ENCODE results near the gene BORCS6. TPM values are rescaled to one million over a fixed set of nuclear protein-coding genes. Genes with fewer than 3 reads are reported as not detected.

BORCS6 gene
- total and polyA plus RNA-seq, 9 of the 15 experiments (the other 6 are each of a cell fraction or from before 2014, with no cell fraction given), result 0.01 to 7.4 (median 2.3) TPM

DNA sequence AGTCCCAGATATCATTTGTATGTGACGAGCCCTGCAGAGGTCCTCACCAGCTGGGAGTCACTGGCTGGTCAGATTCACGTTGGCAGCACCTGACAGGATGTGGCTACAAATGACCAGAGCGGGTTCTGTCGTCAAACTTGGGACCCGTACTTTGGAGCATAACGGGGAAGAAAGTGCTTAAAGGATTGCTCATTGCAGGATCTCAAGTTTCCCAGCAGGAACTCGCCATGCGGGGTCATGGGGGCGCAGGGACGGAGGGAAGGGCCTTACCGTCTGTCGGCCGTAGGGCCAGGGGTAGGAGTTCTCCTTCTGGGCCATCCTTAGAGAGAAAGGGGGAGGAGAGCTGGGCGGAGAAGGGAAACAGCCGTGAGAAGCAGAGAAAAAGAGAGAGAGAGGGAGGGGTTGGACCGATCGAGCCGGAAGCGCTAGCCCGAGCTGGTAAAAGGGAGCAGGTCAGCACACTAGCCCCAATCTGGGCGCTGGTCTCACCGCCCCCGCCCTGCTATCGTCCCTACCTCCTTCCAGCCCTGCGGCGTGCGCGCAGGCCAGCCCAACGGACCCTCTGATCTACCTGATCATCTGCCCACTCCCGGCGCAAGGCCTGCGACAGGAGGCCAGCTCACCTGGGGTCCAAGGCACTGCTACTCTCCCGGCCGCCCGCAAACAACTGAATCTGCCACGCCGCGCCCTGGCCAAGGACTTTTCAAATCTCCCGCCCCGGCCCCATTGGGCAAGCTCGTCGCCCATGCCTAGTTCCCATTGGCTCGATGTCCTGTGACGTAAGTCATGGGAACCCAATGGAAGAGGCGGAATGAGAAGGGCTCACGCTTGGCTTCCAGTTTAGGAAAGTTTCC, 20.2 kb upstream of the BORCS6 start, which contains the start of gene AURKB (continued):
- TF ChIP-seq ZNF146 (CRISPR knock-in tag; IDR thresholded peaks at IDR 0.05; ENCODE audit: unreplicated experiment), result no peak
- TF ChIP-seq XRCC3 (IDR thresholded peaks at IDR 0.05), result no peak
- TF ChIP-seq, protein P1, sequence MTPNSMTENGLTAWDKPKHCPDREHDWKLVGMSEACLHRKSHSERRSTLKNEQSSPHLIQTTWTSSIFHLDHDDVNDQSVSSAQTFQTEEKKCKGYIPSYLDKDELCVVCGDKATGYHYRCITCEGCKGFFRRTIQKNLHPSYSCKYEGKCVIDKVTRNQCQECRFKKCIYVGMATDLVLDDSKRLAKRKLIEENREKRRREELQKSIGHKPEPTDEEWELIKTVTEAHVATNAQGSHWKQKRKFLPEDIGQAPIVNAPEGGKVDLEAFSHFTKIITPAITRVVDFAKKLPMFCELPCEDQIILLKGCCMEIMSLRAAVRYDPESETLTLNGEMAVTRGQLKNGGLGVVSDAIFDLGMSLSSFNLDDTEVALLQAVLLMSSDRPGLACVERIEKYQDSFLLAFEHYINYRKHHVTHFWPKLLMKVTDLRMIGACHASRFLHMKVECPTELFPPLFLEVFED (CRISPR knock-in tag; conservative IDR thresholded peaks at IDR 0.05), result no peak
- TF ChIP-seq, protein P2, sequence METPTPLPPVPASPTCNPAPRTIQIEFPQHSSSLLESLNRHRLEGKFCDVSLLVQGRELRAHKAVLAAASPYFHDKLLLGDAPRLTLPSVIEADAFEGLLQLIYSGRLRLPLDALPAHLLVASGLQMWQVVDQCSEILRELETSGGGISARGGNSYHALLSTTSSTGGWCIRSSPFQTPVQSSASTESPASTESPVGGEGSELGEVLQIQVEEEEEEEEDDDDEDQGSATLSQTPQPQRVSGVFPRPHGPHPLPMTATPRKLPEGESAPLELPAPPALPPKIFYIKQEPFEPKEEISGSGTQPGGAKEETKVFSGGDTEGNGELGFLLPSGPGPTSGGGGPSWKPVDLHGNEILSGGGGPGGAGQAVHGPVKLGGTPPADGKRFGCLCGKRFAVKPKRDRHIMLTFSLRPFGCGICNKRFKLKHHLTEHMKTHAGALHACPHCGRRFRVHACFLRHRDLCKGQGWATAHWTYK (CRISPR knock-in tag; IDR thresholded peaks at IDR 0.05), result 0 out of 2 replicates have a peak, but pooled peaks have one; percentile 40
- TF ChIP-seq, protein P3, sequence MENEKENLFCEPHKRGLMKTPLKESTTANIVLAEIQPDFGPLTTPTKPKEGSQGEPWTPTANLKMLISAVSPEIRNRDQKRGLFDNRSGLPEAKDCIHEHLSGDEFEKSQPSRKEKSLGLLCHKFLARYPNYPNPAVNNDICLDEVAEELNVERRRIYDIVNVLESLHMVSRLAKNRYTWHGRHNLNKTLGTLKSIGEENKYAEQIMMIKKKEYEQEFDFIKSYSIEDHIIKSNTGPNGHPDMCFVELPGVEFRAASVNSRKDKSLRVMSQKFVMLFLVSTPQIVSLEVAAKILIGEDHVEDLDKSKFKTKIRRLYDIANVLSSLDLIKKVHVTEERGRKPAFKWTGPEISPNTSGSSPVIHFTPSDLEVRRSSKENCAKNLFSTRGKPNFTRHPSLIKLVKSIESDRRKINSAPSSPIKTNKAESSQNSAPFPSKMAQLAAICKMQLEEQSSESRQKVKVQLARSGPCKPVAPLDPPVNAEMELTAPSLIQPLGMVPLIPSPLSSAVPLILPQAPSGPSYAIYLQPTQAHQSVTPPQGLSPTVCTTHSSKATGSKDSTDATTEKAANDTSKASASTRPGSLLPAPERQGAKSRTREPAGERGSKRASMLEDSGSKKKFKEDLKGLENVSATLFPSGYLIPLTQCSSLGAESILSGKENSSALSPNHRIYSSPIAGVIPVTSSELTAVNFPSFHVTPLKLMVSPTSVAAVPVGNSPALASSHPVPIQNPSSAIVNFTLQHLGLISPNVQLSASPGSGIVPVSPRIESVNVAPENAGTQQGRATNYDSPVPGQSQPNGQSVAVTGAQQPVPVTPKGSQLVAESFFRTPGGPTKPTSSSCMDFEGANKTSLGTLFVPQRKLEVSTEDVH (IDR thresholded peaks at IDR 0.05; ENCODE audit: low read depth, partially characterized antibody), result no peak
- TF ChIP-seq MTA2 (IDR thresholded peaks at IDR 0.05; ENCODE audit: low read depth), result no peak
- TF ChIP-seq, protein P4, sequence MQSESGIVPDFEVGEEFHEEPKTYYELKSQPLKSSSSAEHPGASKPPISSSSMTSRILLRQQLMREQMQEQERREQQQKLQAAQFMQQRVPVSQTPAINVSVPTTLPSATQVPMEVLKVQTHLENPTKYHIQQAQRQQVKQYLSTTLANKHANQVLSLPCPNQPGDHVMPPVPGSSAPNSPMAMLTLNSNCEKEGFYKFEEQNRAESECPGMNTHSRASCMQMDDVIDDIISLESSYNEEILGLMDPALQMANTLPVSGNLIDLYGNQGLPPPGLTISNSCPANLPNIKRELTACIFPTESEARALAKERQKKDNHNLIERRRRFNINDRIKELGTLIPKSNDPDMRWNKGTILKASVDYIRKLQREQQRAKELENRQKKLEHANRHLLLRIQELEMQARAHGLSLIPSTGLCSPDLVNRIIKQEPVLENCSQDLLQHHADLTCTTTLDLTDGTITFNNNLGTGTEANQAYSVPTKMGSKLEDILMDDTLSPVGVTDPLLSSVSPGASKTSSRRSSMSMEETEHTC (IDR thresholded peaks at IDR 0.05), result no peak
- TF ChIP-seq SUPT5H (IDR thresholded peaks at IDR 0.05), result peak; percentile 90
- no peak for TF ChIP-seq ZNF239 (CRISPR knock-in tag; IDR thresholded peaks at IDR 0.05)
- TF ChIP-seq SIN3B (IDR thresholded peaks at IDR 0.05; ENCODE audit: low read depth), result peak; percentile 79
- no peak for TF ChIP-seq JUND (IDR thresholded peaks at IDR 0.05; ENCODE audit: borderline replicate concordance, low read depth, low read length)
- TF ChIP-seq JUND (tag; IDR thresholded peaks at IDR 0.05; ENCODE audit: borderline replicate concordance, low read depth, low read length), result no peak
- no peak for TF ChIP-seq MCM5 (IDR thresholded peaks at IDR 0.05; ENCODE audit: low read depth)
- TF ChIP-seq HSF4 (CRISPR knock-in tag; IDR thresholded peaks at IDR 0.05; ENCODE audit: borderline replicate concordance), result no peak
- no peak for TF ChIP-seq ZNF57 (CRISPR knock-in tag; IDR thresholded peaks at IDR 0.05)
- TF ChIP-seq, protein P5, sequence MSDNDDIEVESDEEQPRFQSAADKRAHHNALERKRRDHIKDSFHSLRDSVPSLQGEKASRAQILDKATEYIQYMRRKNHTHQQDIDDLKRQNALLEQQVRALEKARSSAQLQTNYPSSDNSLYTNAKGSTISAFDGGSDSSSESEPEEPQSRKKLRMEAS (CRISPR knock-in tag; IDR thresholded peaks at IDR 0.05), result peak; percentile 88
- peak; percentile 51; the same call in 1 of the 2 replicates for TF ChIP-seq MTA3 (IDR thresholded peaks at IDR 0.05; ENCODE audit: borderline replicate concordance)
- TF ChIP-seq, protein P6, sequence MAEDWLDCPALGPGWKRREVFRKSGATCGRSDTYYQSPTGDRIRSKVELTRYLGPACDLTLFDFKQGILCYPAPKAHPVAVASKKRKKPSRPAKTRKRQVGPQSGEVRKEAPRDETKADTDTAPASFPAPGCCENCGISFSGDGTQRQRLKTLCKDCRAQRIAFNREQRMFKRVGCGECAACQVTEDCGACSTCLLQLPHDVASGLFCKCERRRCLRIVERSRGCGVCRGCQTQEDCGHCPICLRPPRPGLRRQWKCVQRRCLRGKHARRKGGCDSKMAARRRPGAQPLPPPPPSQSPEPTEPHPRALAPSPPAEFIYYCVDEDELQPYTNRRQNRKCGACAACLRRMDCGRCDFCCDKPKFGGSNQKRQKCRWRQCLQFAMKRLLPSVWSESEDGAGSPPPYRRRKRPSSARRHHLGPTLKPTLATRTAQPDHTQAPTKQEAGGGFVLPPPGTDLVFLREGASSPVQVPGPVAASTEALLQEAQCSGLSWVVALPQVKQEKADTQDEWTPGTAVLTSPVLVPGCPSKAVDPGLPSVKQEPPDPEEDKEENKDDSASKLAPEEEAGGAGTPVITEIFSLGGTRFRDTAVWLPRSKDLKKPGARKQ (CRISPR knock-in tag; IDR thresholded peaks at IDR 0.05), result no peak
